CD14-positive monocyte (primary cell): ENCODE measurements around the gene ITIH1. TPM values are rescaled to one million over a fixed set of nuclear protein-coding genes. Genes with fewer than 3 reads are reported as not detected.

Experiments used
- DNase-seq, 3 donors: peaks; one replicate each; pipeline ENCODE4 v3.0.0-alpha.2; 2011 to 2022
- H2AFZ ChIP-seq: 2 replicates; pipeline ENCODE4 v1.6.0; 2012; ENCODE audit warnings: mild to moderate bottlenecking, low read depth, low read length, inconsistent platforms; ENCODE audit not compliant: insufficient read depth, poor library complexity, severe bottlenecking
- H3K27ac ChIP-seq, 2 donors: 1 replicate in 1 of 2; 2 replicates in 1 of 2; pipeline ENCODE4 v1.5.1; 2012 to 2013; ENCODE audit warnings: low read length in 2 of 2, control low read depth in 1 of 2, inconsistent platforms in 1 of 2, low read depth in 1 of 2, mild to moderate bottlenecking in 1 of 2
- H3K27me3 ChIP-seq, 2 donors: one replicate each; pipeline versions ENCODE4 v1.6.0 to v1.6.1; 2011 to 2013; ENCODE audit warnings: low read length in 2 of 2; ENCODE audit not compliant: control insufficient read depth in 2 of 2, insufficient read depth in 2 of 2
- H3K36me3 ChIP-seq, 2 donors: replicated peaks in 1 of 2; 1 replicate in 1 of 2; 2 replicates in 1 of 2; pipeline versions ENCODE4 v1.5.1 to v1.6.1; 2012 to 2013; ENCODE audit warnings: low read length in 2 of 2, control low read depth in 1 of 2, inconsistent platforms in 1 of 2, mild to moderate bottlenecking in 1 of 2; ENCODE audit not compliant: insufficient read depth in 2 of 2, control insufficient read depth in 1 of 2
- H3K4me1 ChIP-seq, 2 donors: 1 replicate in 1 of 2; 2 replicates in 1 of 2; pipeline versions ENCODE4 v1.5.1 to v1.6.1; 2012 to 2013; ENCODE audit warnings: low read length in 2 of 2, control low read depth in 1 of 2, inconsistent platforms in 1 of 2, mild to moderate bottlenecking in 1 of 2, moderate library complexity in 1 of 2; ENCODE audit not compliant: insufficient read depth in 2 of 2, control insufficient read depth in 1 of 2
- H3K4me2 ChIP-seq: replicated peaks from 2 replicates; pipeline ENCODE3; 2012; ENCODE audit warnings: low read length, moderate library complexity, mild to moderate bottlenecking; ENCODE audit not compliant: poor library complexity, severe bottlenecking; ENCODE audit errors: extremely low read depth
- H3K4me3 ChIP-seq, 3 experiments: fragments of 200-600 bp in 1 of 3; sonication (generic) in 1 of 3; replicated peaks in 1 of 3; 1 replicate in 2 of 3; 2 replicates in 1 of 3; pipeline ENCODE4 v1.5.1; 2011 to 2013; ENCODE audit warnings: low read length in 3 of 3, mild to moderate bottlenecking in 3 of 3, control low read depth in 2 of 3, low read depth in 2 of 3, inconsistent platforms in 1 of 3, moderate library complexity in 1 of 3
- H3K79me2 ChIP-seq: 2 replicates; pipeline ENCODE4 v1.6.0; 2012; ENCODE audit warnings: mild to moderate bottlenecking, control low read depth, inconsistent platforms, low read length, moderate library complexity; ENCODE audit not compliant: insufficient read depth
- H3K9ac ChIP-seq: 2 replicates; pipeline ENCODE4 v1.6.0; 2017; ENCODE audit warnings: low read length, mild to moderate bottlenecking; ENCODE audit not compliant: insufficient read depth, poor library complexity, severe bottlenecking
- H3K9me3 ChIP-seq, 2 donors: replicated peaks in 1 of 2; 1 replicate in 1 of 2; 2 replicates in 1 of 2; pipeline versions ENCODE4 v1.5.1 to v1.6.1; 2012 to 2013; ENCODE audit warnings: low read length in 2 of 2, control low read depth in 1 of 2; ENCODE audit not compliant: control insufficient read depth in 1 of 2, insufficient read depth in 1 of 2
- H4K20me1 ChIP-seq: 2 replicates; pipeline ENCODE4 v1.6.0; 2012; ENCODE audit warnings: mild to moderate bottlenecking, low read length, control low read depth, moderate library complexity; ENCODE audit not compliant: insufficient read depth
- H3K27ac Mint-ChIP-seq, 7 donors: one replicate each; pipeline ENCODE4 v1.8.0; 2020; ENCODE audit warnings: mild to moderate bottlenecking in 7 of 7, mixed read lengths in 7 of 7, moderate library complexity in 6 of 7, inconsistent platforms in 2 of 7
- H3K27me3 Mint-ChIP-seq, 3 donors: one replicate each; pipeline ENCODE4 v1.8.0; 2021 to 2022; ENCODE audit warnings: low read depth in 3 of 3, mild to moderate bottlenecking in 3 of 3, mixed read lengths in 3 of 3, moderate library complexity in 3 of 3, inconsistent platforms in 1 of 3
- H3K36me3 Mint-ChIP-seq, 2 donors: one replicate each; pipeline ENCODE4 v1.8.0; 2020; ENCODE audit warnings: mixed read lengths in 2 of 2, inconsistent platforms in 1 of 2, mild to moderate bottlenecking in 1 of 2
- H3K4me1 Mint-ChIP-seq: one replicate; pipeline ENCODE4 v1.8.0; 2020; ENCODE audit warnings: mild to moderate bottlenecking, mixed read lengths
- H3K4me3 Mint-ChIP-seq, 2 donors: one replicate each; pipeline ENCODE4 v1.8.0; 2020; ENCODE audit warnings: mild to moderate bottlenecking in 2 of 2, mixed read lengths in 2 of 2, moderate library complexity in 1 of 2
- H3K9me3 Mint-ChIP-seq, 7 donors: one replicate each; pipeline ENCODE4 v1.8.0; 2020 to 2022; ENCODE audit warnings: mixed read lengths in 7 of 7, mild to moderate bottlenecking in 6 of 7, moderate library complexity in 6 of 7, inconsistent platforms in 2 of 7
- CTCF ChIP-seq: fragments of 200-600 bp; IDR thresholded peaks from one replicate; pipeline ENCODE4 v1.8.0; 2022; ENCODE audit warnings: antibody characterized with exemption, mild to moderate bottlenecking
- WGBS: methylation state at CpG from one replicate; pipeline ENCODE4 v1.1.5; 2013; ENCODE audit warnings: missing lambda C conversion rate; ENCODE audit not compliant: insufficient coverage; 5-methylcytosine and 5-hydroxymethylcytosine counted together
- intact Hi-C, 2 donors: fragments of 100-400 bp; cut with micrococcal nuclease; formaldehyde crosslinking; loops; one replicate each; pipeline versions ENCODE4 v1.15.0 to v1.15.1; 2023
- polyA plus RNA-seq, 3 donors: library from polyadenylated mRNA; depleted of rRNA in 1 of 3; unstranded in 2 of 3; stranded (reverse) in 1 of 3; fragments of 300-500 nt in 2 of 3; fragments of >200 nt in 1 of 3; fragmentation: Illumina TruSeq in 2 of 3; gene quantifications; 1 replicate in 2 of 3; 2 replicates in 1 of 3; pipeline ENCODE4 v1.2.3, GENCODE V29; 2012 to 2021

ITIH1 gene
- polyA plus RNA-seq, 3 donors, result 0.75 to 4.4 (median 1.3) TPM

- Histone ChIP-seq H3K4me2 (no peak overlapping the region), H4K20me1 (no peaks in the 10 kb centered on the region), H3K36me3 (no peaks in the 10 kb centered on the region), H3K79me2 (no peaks in the 10 kb centered on the region), H3K4me3 (no peak overlapping the region), H3K4me1 (peaks cover 46 to 60% of the 10 kb centered on the region in 2 donors), H3K9ac (peak overlapping the region; percentile 54), H3K27me3 (no peaks in the 10 kb centered on the region), H2AFZ (peak overlapping the region; percentile 18), H3K9me3 (no peaks in the 10 kb centered on the region), H3K27ac (peak overlapping the region; percentile 92 to 95)
- no peak for DNase-seq
- Mint-ChIP-seq H3K4me1 (peaks cover 61% of the 10 kb centered on the region), H3K27ac (peak overlapping the region; percentile 95 to 99 (median 97)), H3K4me3 (no peak overlapping the region), H3K9me3 (peaks cover 0 to 3% (median 0%) of the 10 kb centered on the region in 7 donors), H3K36me3 (peaks cover 2 to 7% of the 10 kb centered on the region in 2 donors), H3K27me3 (peaks cover 4 to 10% (median 6%) of the 10 kb centered on the region in 3 donors)
- TF ChIP-seq CTCF, result no peak
- intact Hi-C loops, result loop anchor here in 1 of 2 donors (5.0 kb wide), 1 partner anchor 33 kb away; no protein-coding TSS in a partner anchor
- WGBS, result 78% methylated on average over 4 of the region's 8 CpGs
These were observed 2.6 kb downstream of the ITIH1 start for GRCh38 chr3:52779837-52780585.

- intact Hi-C loops, result loop anchor here in 1 of 2 donors (5.0 kb wide), 1 partner anchor 34 kb away; no protein-coding TSS in a partner anchor
- Mint-ChIP-seq H3K36me3 (peaks cover 2 to 5% of the 10 kb centered on the region in 2 donors), H3K4me3 (no peak overlapping the region), H3K9me3 (peaks cover 0 to 3% (median 0%) of the 10 kb centered on the region in 7 donors), H3K27me3 (peaks cover 4 to 10% (median 6%) of the 10 kb centered on the region in 3 donors), H3K27ac (no peak overlapping the region), H3K4me1 (peaks cover 47% of the 10 kb centered on the region)
- H3K4me3 ChIP-seq, result no peak overlapping the region
- H4K20me1 ChIP-seq, result no peaks in the 10 kb centered on the region
- H3K27ac ChIP-seq, result no peak overlapping the region
- no peak overlapping the region for H3K4me2 ChIP-seq
- no peaks in the 10 kb centered on the region for H3K27me3 ChIP-seq
- peak in 1 of 3 donors; percentile 30 for DNase-seq
- H3K79me2 ChIP-seq, result no peaks in the 10 kb centered on the region
- H3K9ac ChIP-seq, result no peak overlapping the region
- WGBS, result 31% methylated on average over 10 of the region's 13 CpGs
- TF ChIP-seq CTCF, result no peak
- no peak overlapping the region for H2AFZ ChIP-seq
- no peaks in the 10 kb centered on the region for H3K36me3 ChIP-seq
- no peaks in the 10 kb centered on the region for H3K9me3 ChIP-seq
- peaks cover 31 to 44% of the 10 kb centered on the region in 2 donors for H3K4me1 ChIP-seq
These were observed 4.3 kb downstream of the ITIH1 start for GRCh38 chr3:52781741-52782140.
